ENCODE data around the gene CYP1A1.

The CYP1A1 gene

DNA sequence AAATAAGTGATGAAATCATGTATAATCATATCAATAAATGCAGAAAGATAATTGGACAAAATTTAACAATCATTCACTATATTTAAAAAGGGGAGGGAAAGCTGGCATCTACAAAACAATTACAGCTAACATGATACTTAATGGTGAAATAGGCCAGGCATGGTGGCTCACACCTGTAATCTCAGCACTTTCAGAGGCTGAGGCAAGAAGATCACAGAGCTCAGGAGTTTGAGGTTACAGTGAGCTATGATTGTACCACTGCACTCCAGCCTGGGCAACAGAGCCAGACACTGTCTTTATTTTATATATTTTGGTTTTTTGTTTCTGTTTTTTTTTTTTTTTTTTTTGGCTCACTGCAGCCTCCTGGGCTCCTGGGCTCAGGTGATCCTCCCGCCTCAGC is 41.6 kb downstream of the CYP1A1 start:
- no peak for DNase-seq

DNA sequence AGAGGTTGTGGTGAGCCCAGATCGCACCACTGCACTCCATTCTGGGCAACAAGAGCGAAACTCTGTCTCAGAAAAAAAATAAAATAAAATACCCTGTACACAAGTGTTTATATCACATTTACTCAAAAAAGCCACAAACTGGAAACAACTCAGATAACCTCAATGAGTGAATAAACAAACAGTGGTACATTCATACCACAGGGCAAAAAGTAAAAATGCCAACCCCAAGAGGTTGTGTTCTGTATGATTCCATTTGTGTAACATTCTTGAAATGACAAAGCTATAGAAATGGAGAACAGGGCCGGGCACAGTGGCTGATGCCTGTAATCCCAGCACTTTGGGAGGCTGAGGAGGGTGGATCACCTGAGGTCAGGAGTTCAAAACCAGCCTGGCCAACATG is 42.4 kb downstream of the CYP1A1 start:
- DNase-seq: no peak

DNA sequence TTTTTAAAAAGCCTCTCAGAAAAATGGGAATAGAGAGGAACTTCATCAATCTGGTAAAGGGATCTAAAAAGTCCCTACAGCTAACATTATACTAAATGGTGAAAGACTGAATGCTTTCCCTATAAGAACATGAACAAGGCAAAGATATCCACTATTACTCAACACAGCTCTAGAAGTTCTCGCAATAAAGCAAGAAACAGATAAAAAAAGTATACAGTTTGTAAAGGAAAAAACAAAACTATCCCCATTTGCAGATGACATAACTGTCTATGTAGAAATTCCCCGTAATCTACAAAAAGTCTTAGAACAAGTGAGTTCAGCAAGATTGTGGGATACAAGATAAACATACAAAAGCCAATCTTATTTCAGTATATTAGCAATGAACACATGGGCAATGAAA is 44.9 kb downstream of the CYP1A1 start:
- no peak for DNase-seq

DNA sequence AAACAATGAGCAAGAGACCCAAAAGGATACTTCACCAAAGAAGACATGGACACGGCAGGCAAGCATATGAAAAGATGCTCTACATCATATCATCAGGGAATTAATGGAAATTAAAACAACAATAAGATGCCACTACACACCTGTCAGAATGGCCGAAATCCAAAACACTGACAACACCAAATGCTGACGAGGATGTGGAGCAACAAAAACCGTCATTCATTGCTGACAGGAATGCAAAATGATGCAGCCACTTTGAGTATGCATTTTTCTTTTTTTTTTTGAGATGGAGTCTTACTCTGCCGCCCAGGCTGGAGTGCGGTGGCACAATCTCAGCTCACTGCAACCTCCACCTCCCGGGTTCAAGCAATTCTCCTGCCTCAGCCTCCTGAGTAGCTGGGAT is 48.5 kb downstream of the CYP1A1 start:
- DNase-seq: no peak

DNA sequence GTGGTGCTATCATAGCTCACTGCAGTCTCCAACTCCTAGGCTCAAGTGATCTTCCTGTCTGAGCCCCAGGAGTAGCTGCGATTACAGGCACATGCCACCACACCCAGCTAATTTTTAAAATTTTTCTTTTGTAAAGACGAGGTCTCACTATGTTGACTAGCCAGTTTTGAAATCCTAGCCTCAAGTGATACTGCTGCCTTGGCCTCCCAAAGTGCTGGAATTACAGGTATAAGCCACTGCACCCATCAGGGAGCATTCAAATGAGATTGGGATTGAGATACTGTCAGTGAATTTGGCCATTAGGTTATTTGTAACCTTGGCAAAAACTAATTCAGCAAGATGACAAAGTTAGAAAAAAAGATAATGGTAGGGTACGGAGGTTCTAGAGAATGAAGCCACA is 51.2 kb downstream of the CYP1A1 start:
- no peak for DNase-seq

DNA sequence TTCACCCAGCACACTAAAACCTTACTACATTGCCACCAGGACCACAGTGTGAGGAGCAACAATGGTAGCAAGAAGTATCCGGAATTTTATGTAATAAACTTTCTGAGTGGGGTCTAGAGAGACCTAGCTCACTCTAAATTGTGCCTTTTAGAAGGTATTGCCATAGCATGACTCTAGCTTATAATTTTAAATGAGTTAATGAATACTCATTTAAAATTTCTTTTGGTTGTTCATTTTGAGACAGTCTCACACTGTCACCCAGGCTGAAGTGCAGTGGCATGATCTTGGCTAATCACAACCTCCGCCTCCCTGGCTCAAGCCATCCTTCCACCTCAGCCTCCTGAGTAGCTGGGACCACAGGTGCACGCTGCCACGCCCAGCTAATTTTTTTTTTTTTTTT is 55.7 kb downstream of the CYP1A1 start:
- DNase-seq: no peak
